ENCODE measurements around the gene CES3. TPM values are rescaled to one million over a fixed set of nuclear protein-coding genes. Genes with fewer than 3 reads are reported as not detected.

The CES3 gene
- total RNA-seq, 1 donor from 2014 or later = 1.5 TPM

GRCh38 chr16:66961914-66962313, 848 bp downstream of the CES3 start:
- no peaks in the 10 kb centered on the region for H3K36me3 ChIP-seq (ENCODE audit: insufficient read depth, low read length)
- no peak for TF ChIP-seq EZH2 (IDR thresholded peaks at IDR 0.05; ENCODE audit: insufficient read depth, low read length)
- TF ChIP-seq, protein P1, sequence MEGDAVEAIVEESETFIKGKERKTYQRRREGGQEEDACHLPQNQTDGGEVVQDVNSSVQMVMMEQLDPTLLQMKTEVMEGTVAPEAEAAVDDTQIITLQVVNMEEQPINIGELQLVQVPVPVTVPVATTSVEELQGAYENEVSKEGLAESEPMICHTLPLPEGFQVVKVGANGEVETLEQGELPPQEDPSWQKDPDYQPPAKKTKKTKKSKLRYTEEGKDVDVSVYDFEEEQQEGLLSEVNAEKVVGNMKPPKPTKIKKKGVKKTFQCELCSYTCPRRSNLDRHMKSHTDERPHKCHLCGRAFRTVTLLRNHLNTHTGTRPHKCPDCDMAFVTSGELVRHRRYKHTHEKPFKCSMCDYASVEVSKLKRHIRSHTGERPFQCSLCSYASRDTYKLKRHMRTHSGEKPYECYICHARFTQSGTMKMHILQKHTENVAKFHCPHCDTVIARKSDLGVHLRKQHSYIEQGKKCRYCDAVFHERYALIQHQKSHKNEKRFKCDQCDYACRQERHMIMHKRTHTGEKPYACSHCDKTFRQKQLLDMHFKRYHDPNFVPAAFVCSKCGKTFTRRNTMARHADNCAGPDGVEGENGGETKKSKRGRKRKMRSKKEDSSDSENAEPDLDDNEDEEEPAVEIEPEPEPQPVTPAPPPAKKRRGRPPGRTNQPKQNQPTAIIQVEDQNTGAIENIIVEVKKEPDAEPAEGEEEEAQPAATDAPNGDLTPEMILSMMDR (IDR thresholded peaks at IDR 0.05; ENCODE audit: insufficient read depth, low read depth, low read length) = no peak
- Mint-ChIP-seq H3K4me3 (ENCODE audit: unreplicated experiment) (no peak overlapping the region), H3K27me3 (ENCODE audit: low read depth, unreplicated experiment) (peaks cover 42% of the 10 kb centered on the region), H3K27ac (ENCODE audit: unreplicated experiment) (peak overlapping the region; percentile 53), H3K9me3 (ENCODE audit: unreplicated experiment) (peaks cover 1% of the 10 kb centered on the region), H3K36me3 (ENCODE audit: low read depth, unreplicated experiment) (peaks cover 2% of the 10 kb centered on the region), H3K4me1 (ENCODE audit: low read depth, unreplicated experiment) (no peaks in the 10 kb centered on the region)
- no peak overlapping the region for H3K27ac ChIP-seq (ENCODE audit: low read depth, low read length)
- no peak overlapping the region for H3K4me2 ChIP-seq (ENCODE audit: low read length)
- no peak for FAIRE-seq
- no peak overlapping the region for H2AFZ ChIP-seq (ENCODE audit: low read depth, low read length)
- H3K4me3 ChIP-seq (ENCODE audit: insufficient read depth, low read depth, low read length) = no peak overlapping the region
- H3K79me2 ChIP-seq (ENCODE audit: insufficient read depth, low read length) = no peaks in the 10 kb centered on the region
- H3K9me3 ChIP-seq (ENCODE audit: insufficient read depth, low read depth, low read length) = no peaks in the 10 kb centered on the region
- peaks cover 12% of the 10 kb centered on the region for H3K27me3 ChIP-seq (ENCODE audit: insufficient read depth, low read length)
- H3K9ac ChIP-seq (ENCODE audit: low read length) = no peak overlapping the region
- no peak for DNase-seq (ENCODE audit: low read depth)
- H4K20me1 ChIP-seq (ENCODE audit: insufficient read depth, low read length) = no peaks in the 10 kb centered on the region
- H3K4me1 ChIP-seq (ENCODE audit: insufficient read depth, low read length) = no peaks in the 10 kb centered on the region

DNA sequence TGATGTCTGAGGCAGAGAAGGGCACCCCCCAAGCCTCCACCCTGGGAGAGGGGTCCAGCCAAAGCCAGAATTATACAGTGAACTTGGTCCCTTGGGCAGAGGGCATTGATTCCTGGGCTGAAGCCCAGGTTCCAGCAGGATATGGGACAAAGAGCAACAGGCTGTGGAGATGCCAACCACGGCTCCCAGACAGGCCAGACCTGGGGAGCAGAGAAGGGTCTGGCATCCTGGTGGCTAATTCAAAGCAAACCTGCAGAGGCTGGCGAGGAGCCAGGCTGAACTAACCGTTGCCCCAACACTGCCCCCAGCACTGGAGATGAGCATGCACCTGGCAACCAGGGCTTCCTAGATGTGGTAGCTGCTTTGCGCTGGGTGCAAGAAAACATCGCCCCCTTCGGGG, 3.0 kb downstream of the CES3 start:
- Mint-ChIP-seq H3K4me1 (ENCODE audit: low read depth, unreplicated experiment) (no peaks in the 10 kb centered on the region), H3K36me3 (ENCODE audit: low read depth, unreplicated experiment) (peaks cover 2% of the 10 kb centered on the region), H3K27me3 (ENCODE audit: low read depth, unreplicated experiment) (peaks cover 34% of the 10 kb centered on the region), H3K4me3 (ENCODE audit: unreplicated experiment) (no peak overlapping the region), H3K27ac (ENCODE audit: unreplicated experiment) (no peak overlapping the region), H3K9me3 (ENCODE audit: unreplicated experiment) (no peaks in the 10 kb centered on the region)
- no peak overlapping the region for H3K27ac ChIP-seq (ENCODE audit: low read depth, low read length)
- TF ChIP-seq, protein P1 (IDR thresholded peaks at IDR 0.05; ENCODE audit: insufficient read depth, low read depth, low read length) = no peak
- no peak for TF ChIP-seq EZH2 (IDR thresholded peaks at IDR 0.05; ENCODE audit: insufficient read depth, low read length)
- no peaks in the 10 kb centered on the region for H3K4me1 ChIP-seq (ENCODE audit: insufficient read depth, low read length)
- H3K36me3 ChIP-seq (ENCODE audit: insufficient read depth, low read length) = no peaks in the 10 kb centered on the region
- no peaks in the 10 kb centered on the region for H3K79me2 ChIP-seq (ENCODE audit: insufficient read depth, low read length)
- no peak overlapping the region for H3K9ac ChIP-seq (ENCODE audit: low read length)
- FAIRE-seq = no peak
- H3K4me2 ChIP-seq (ENCODE audit: low read length) = no peak overlapping the region
- DNase-seq (ENCODE audit: low read depth) = no peak
- H3K9me3 ChIP-seq (ENCODE audit: insufficient read depth, low read depth, low read length) = no peaks in the 10 kb centered on the region
- no peak overlapping the region for H3K4me3 ChIP-seq (ENCODE audit: insufficient read depth, low read depth, low read length)
- peaks cover 9% of the 10 kb centered on the region for H3K27me3 ChIP-seq (ENCODE audit: insufficient read depth, low read length)
- no peak overlapping the region for H2AFZ ChIP-seq (ENCODE audit: low read depth, low read length)
- H4K20me1 ChIP-seq (ENCODE audit: insufficient read depth, low read length) = no peaks in the 10 kb centered on the region

DNA sequence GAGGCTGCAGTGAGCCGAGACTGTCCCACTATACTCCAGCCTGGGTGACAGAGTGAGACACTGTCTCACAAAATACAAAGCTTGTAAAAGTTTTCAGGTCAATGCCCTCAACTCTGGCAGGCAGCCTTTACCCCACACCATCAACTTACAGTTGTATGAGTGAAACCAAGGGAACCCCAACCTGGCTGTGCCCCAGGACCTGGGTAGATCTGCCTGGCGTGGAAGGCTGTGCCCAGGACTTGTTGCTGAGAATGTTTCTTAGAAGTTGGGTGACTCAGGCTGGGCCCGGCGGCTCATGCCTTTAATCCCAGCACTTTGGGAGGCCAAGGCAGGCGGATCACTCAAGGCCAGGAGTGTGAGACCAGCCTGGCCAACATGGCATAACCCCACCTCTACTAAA, 7.8 kb downstream of the CES3 start:
- Mint-ChIP-seq H3K36me3 (ENCODE audit: low read depth, unreplicated experiment) (peaks cover 2% of the 10 kb centered on the region), H3K4me3 (ENCODE audit: unreplicated experiment) (no peak overlapping the region), H3K4me1 (ENCODE audit: low read depth, unreplicated experiment) (peaks cover 6% of the 10 kb centered on the region), H3K27ac (ENCODE audit: unreplicated experiment) (no peak overlapping the region), H3K27me3 (ENCODE audit: low read depth, unreplicated experiment) (peaks cover 34% of the 10 kb centered on the region), H3K9me3 (ENCODE audit: unreplicated experiment) (no peaks in the 10 kb centered on the region)
- H3K36me3 ChIP-seq (ENCODE audit: insufficient read depth, low read length) = no peaks in the 10 kb centered on the region
- FAIRE-seq (no peak), DNase-seq (ENCODE audit: low read depth) (no peak)
- peaks cover 9% of the 10 kb centered on the region for H3K27me3 ChIP-seq (ENCODE audit: insufficient read depth, low read length)
- H3K9me3 ChIP-seq (ENCODE audit: insufficient read depth, low read depth, low read length) = no peaks in the 10 kb centered on the region
- no peak overlapping the region for H3K4me2 ChIP-seq (ENCODE audit: low read length)
- no peak for TF ChIP-seq EZH2 (IDR thresholded peaks at IDR 0.05; ENCODE audit: insufficient read depth, low read length)
- TF ChIP-seq, protein P1 (IDR thresholded peaks at IDR 0.05; ENCODE audit: insufficient read depth, low read depth, low read length) = no peak
- H3K27ac ChIP-seq (ENCODE audit: low read depth, low read length) = no peak overlapping the region
- H2AFZ ChIP-seq (ENCODE audit: low read depth, low read length) = no peak overlapping the region
- peaks cover 12% of the 10 kb centered on the region for H3K4me1 ChIP-seq (ENCODE audit: insufficient read depth, low read length)
- no peak overlapping the region for H3K9ac ChIP-seq (ENCODE audit: low read length)
- H4K20me1 ChIP-seq (ENCODE audit: insufficient read depth, low read length) = no peaks in the 10 kb centered on the region
- no peak overlapping the region for H3K4me3 ChIP-seq (ENCODE audit: insufficient read depth, low read depth, low read length)
- no peaks in the 10 kb centered on the region for H3K79me2 ChIP-seq (ENCODE audit: insufficient read depth, low read length)
